ENCODE results near the gene MAST4.
A peak's percentile ranks its signal among the peaks of the same experiment; 100 is the strongest.

Gene MAST4

GRCh38 chr5:67206461-67206860 lies 610.3 kb downstream of the MAST4 start:
- no peak overlapping the region for H3K27ac ChIP-seq (ENCODE audit: extremely low read depth, low read depth, low read length)
- H3K4me3 ChIP-seq (ENCODE audit: low read depth, low read length) = no peak overlapping the region
- ChIA-PET POLR2A (interaction anchor here (0.7 kb wide), 2 partner anchors 11 to 208 kb away, joined by 3 to 4 read pairs; no protein-coding TSS in a partner anchor), CTCF (interaction anchor here (0.7 to 3.6 kb wide), 4 partner anchors 8 to 400 kb away, joined by 4 to 19 read pairs (median 6); no protein-coding TSS in a partner anchor)
- no peaks in the 10 kb centered on the region for H3K9me3 ChIP-seq (ENCODE audit: control insufficient read depth, insufficient read depth, low read depth, low read length)
- TF ChIP-seq MYNN (tag by site-specific recombination; IDR thresholded peaks at IDR 0.05; ENCODE audit: borderline replicate concordance) (no peak), ZFHX2 (tag by site-specific recombination; conservative IDR thresholded peaks at IDR 0.05) (no peak), ZNF660 (tag by site-specific recombination; IDR thresholded peaks at IDR 0.05) (no peak), KLF10 (tag by site-specific recombination; IDR thresholded peaks at IDR 0.05) (no peak), ZBTB44 (tag by site-specific recombination; IDR thresholded peaks at IDR 0.05) (no peak), ZBTB21 (tag by site-specific recombination; IDR thresholded peaks at IDR 0.05) (no peak), ZNF776 (tag by site-specific recombination; IDR thresholded peaks at IDR 0.05; ENCODE audit: borderline replicate concordance) (no peak), ZNF302 (tag by site-specific recombination; IDR thresholded peaks at IDR 0.05; ENCODE audit: low read depth) (no peak), ZNF175 (tag by site-specific recombination; IDR thresholded peaks at IDR 0.05) (no peak), ZNF221 (tag by site-specific recombination; IDR thresholded peaks at IDR 0.05; ENCODE audit: borderline replicate concordance) (no peak), PRDM10 (tag by site-specific recombination; IDR thresholded peaks at IDR 0.05) (no peak), ZNF169 (tag by site-specific recombination; IDR thresholded peaks at IDR 0.05) (no peak)
- no peaks in the 10 kb centered on the region for H3K36me3 ChIP-seq (ENCODE audit: control insufficient read depth in 2 of 2, insufficient read depth in 1 of 2, low read length in 2 of 2)
- H3K4me1 ChIP-seq (ENCODE audit: control insufficient read depth, insufficient read depth, low read length) = no peaks in the 10 kb centered on the region

- Histone ChIP-seq H3K9me3 (ENCODE audit: control insufficient read depth, insufficient read depth, low read depth, low read length) (no peaks in the 10 kb centered on the region), H3K36me3 (ENCODE audit: control insufficient read depth in 2 of 2, insufficient read depth in 1 of 2, low read length in 2 of 2) (no peaks in the 10 kb centered on the region), H3K4me1 (ENCODE audit: control insufficient read depth, insufficient read depth, low read length) (no peaks in the 10 kb centered on the region), H3K4me3 (ENCODE audit: low read depth, low read length) (no peak overlapping the region), H3K27ac (ENCODE audit: extremely low read depth, low read depth, low read length) (no peak overlapping the region)
- no peak for TF ChIP-seq ZNF311 (tag by site-specific recombination; IDR thresholded peaks at IDR 0.05; ENCODE audit: borderline replicate concordance)
- TF ChIP-seq PRDM6 (tag by site-specific recombination; IDR thresholded peaks at IDR 0.05) = 0 out of 2 replicates have a peak, but pooled peaks have one; percentile 13
- TF ChIP-seq YY1 (tag by site-specific recombination; IDR thresholded peaks at IDR 0.05) = no peak
- TF ChIP-seq ZBTB49 (tag by site-specific recombination; IDR thresholded peaks at IDR 0.05; ENCODE audit: low read depth) = no peak
- no peak for TF ChIP-seq SALL2 (tag by site-specific recombination; IDR thresholded peaks at IDR 0.05; ENCODE audit: borderline replicate concordance)
- POLR2A ChIA-PET = interaction anchor here (0.7 kb wide), 4 partner anchors 11 to 378 kb away, joined by 3 to 4 read pairs (median 4); no protein-coding TSS in a partner anchor
- CTCF ChIA-PET = interaction anchor here (0.5 to 3.6 kb wide), 13 partner anchors 51 to 901 kb away, joined by 3 to 19 read pairs (median 4); no protein-coding TSS in a partner anchor
These were observed 610.7 kb downstream of the MAST4 start for GRCh38 chr5:67206929-67207328.
